ENCODE results near the gene BRINP1.

DNA sequence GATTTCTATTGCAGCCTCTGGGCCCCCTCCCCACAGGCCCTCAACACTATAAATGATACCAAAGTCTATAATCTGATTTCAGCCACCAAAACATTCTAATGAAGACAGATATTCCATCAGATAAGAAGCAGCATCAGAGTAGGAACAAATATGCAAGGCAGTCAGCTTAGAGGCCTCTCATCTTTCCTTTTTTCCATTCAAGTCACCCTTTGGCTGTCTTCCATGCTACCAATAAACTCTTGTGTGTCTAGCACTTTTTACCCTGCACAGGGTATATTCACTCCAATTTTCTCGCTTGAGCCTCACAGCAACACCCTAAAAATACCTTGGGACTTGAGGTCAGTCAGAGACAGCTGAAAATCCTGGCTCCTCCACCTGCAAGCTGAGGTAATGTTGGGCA lies 193.7 kb downstream of the BRINP1 start:
- TF ChIP-seq, protein P1, sequence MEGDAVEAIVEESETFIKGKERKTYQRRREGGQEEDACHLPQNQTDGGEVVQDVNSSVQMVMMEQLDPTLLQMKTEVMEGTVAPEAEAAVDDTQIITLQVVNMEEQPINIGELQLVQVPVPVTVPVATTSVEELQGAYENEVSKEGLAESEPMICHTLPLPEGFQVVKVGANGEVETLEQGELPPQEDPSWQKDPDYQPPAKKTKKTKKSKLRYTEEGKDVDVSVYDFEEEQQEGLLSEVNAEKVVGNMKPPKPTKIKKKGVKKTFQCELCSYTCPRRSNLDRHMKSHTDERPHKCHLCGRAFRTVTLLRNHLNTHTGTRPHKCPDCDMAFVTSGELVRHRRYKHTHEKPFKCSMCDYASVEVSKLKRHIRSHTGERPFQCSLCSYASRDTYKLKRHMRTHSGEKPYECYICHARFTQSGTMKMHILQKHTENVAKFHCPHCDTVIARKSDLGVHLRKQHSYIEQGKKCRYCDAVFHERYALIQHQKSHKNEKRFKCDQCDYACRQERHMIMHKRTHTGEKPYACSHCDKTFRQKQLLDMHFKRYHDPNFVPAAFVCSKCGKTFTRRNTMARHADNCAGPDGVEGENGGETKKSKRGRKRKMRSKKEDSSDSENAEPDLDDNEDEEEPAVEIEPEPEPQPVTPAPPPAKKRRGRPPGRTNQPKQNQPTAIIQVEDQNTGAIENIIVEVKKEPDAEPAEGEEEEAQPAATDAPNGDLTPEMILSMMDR (IDR thresholded peaks at IDR 0.05): no peak
- no peak for TF ChIP-seq POLR2AphosphoS5 (IDR thresholded peaks at IDR 0.05)
- TF ChIP-seq EP300 (IDR thresholded peaks at IDR 0.05): no peak
- TF ChIP-seq POLR2A (IDR thresholded peaks at IDR 0.05): no peak

Measured in stomach (tissue), 4 donors.